ENCODE data around the gene PLXNC1. TPM values are rescaled to one million over a fixed set of nuclear protein-coding genes. Genes with fewer than 3 reads are reported as not detected.

Gene PLXNC1
- total RNA-seq, 2 donors from 2014 or later = 11.3 to 14.1 TPM

DNA sequence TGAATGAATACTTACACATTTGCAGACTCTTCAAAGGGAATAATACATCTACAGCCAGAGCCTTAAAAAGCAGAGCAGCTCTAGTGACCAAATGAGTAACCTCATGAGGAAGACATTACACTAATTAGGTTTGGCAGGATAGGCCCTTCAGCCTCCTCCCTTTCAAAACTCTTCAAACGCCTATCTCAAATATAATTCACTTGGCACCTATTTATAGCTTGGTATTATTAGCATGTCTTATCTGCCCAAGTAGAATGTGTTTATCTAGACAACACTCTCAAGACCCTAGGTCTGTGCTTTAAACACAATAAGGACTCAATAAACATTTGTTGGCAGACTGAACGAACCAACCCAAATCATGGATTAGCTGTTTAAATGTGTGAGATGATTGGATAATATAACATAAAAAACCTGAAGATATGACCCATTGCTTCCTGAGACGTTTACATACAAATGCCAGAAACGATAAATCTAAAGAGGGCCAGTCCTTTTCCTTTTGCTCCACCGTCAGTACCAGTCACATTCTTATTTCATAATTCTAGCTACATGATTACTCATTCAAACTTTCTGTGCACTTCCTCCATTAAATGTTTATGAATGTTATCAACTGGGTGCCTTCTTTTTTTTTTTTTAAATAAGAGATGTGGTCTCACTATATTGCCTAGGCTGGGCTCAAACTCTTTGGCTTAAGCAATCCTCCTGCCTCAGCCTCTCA lies 188.0 kb downstream of the PLXNC1 start:
- ATAC-seq (replicated peaks in 1 of 2) (no peak), DNase-seq (no peak)
- Mint-ChIP-seq H3K4me3 (no peak overlapping the region), H3K4me1 (ENCODE audit: low read depth) (no peaks in the 10 kb centered on the region), H3K27me3 (ENCODE audit: low read depth) (no peaks in the 10 kb centered on the region), H3K27ac (no peak overlapping the region), H3K36me3 (ENCODE audit: insufficient read depth in 2 of 2) (peaks cover 6 to 7% of the 10 kb centered on the region in 2 donors), H3K9me3 (no peaks in the 10 kb centered on the region)

DNA sequence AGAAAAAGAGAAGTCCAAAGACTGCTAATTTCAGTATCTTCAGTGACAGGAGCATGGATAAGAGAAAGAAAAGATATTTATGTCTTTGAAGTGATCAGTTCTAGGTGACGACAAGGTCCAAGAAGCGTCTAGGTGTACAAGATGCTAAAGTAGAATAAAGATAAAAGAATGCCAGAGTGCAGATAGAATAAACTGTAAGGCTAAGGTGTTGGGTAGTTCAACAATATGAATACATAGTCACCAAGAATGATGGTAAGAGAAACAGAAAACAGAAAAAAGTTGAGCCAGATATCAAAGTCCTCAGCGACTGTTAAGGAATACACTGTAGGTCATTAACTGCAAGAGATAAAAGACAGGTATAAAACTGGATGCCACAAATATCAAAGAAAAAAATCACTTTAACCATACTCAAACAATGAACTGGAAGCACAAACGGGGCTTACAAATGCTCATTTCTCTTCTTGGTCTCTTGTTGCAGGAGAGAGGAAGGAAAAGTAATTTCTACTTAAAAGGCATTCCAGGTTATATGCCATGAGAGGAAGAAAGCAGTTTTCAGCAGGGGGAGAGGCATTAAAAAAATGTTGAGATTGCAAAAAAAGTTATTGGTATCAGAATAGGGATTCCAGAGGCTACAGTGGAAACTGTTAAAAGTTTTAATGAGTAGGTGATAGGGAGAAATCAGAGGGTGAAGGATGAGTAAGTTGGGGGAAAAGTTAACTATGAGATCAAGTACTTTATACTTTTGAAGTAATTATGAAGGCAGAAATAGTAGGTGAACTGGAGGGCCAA lies 189.8 kb downstream of the PLXNC1 start:
- Mint-ChIP-seq H3K27ac (no peak overlapping the region), H3K9me3 (no peaks in the 10 kb centered on the region), H3K27me3 (ENCODE audit: low read depth) (no peaks in the 10 kb centered on the region), H3K4me3 (no peak overlapping the region), H3K4me1 (ENCODE audit: low read depth) (no peaks in the 10 kb centered on the region), H3K36me3 (ENCODE audit: insufficient read depth in 2 of 2) (peaks cover 5 to 9% of the 10 kb centered on the region in 2 donors)
- no peak for ATAC-seq (replicated peaks in 1 of 2)
- no peak for DNase-seq

DNA sequence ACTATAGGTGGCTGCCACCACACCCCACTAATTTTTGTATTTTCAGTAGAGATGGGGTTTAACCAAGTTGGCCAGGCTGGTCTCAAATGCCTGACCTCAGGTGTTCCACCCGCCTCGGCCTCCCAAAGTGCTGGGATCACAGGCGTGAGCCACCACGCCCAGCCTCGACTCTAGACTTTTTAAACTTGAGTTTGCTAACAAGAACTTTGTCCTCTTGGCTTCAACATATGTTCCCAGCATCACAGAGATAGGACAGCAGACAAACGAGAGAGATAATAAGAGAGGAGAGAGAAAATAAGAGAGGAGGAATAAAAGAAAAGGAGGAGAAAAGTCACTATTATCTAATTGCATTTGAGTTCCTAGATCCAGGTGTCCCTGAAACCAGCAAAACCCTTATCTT lies 192.2 kb downstream of the PLXNC1 start:
- no peaks in the 10 kb centered on the region for H3K9me3 Mint-ChIP-seq

DNA sequence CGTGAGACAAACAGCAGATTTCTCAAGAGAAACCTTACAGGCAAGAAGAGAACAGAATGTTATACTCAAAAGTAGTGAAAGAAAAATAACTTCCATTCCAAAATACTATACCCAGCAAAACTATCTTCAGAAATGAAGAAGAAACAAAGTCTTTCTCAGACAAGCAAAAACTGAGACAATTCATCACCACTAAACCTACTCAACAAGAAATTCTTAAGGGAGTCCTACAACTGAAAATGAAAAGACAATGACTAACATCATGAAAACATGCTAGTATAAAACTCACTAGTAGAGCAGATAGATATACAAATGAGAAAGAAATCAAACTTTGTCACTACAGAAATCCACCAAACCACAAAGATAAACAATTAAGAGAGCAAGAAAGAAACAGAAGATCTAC lies 204.8 kb downstream of the PLXNC1 start:
- peak; percentile 45 to 47 for ATAC-seq (replicated peaks in 1 of 2)
- DNase-seq = no peak
- no peaks in the 10 kb centered on the region for H3K27me3 Mint-ChIP-seq (ENCODE audit: low read depth)
- H3K27ac Mint-ChIP-seq = no peak overlapping the region
- no peaks in the 10 kb centered on the region for H3K4me1 Mint-ChIP-seq (ENCODE audit: low read depth)
- peaks cover 19 to 23% of the 10 kb centered on the region in 2 donors for H3K9me3 Mint-ChIP-seq
- H3K4me3 Mint-ChIP-seq = no peak overlapping the region
- peaks cover 35 to 84% of the 10 kb centered on the region in 2 donors for H3K36me3 Mint-ChIP-seq (ENCODE audit: insufficient read depth in 2 of 2)

More for the DNA sequence above, 192.2 kb downstream of the PLXNC1 start:
- Mint-ChIP-seq H3K4me1 (ENCODE audit: low read depth) (no peaks in the 10 kb centered on the region), H3K36me3 (ENCODE audit: insufficient read depth in 2 of 2) (peaks cover 10 to 13% of the 10 kb centered on the region in 2 donors), H3K4me3 (no peak overlapping the region), H3K27ac (no peak overlapping the region), H3K27me3 (ENCODE audit: low read depth) (no peaks in the 10 kb centered on the region)
- DNase-seq = no peak
- no peak for ATAC-seq (replicated peaks in 1 of 2)
